Inflammatory macrophage treated with lipopolysaccharide for 4 hours (primary cell): ENCODE measurements around the gene DAB2IP.

Experiments used
- DNase-seq: peaks from one replicate; pipeline ENCODE4 v3.0.0-alpha.2; 2020

DAB2IP gene

GRCh38 chr9:121766081-121766683, 114.7 kb downstream of the DAB2IP start:
- no peak for DNase-seq

GRCh38 chr9:121767171-121767769, 115.8 kb downstream of the DAB2IP start:
- DNase-seq, result no peak

- DNase-seq, result no peak
Observed at GRCh38 chr9:121768416-121769015, 117.1 kb downstream of the DAB2IP start.

- DNase-seq, result no peak
Observed at GRCh38 chr9:121769939-121770338, 118.5 kb downstream of the DAB2IP start.

GRCh38 chr9:121770415-121771273, 119.2 kb downstream of the DAB2IP start:
- DNase-seq, result no peak

GRCh38 chr9:121771418-121771817, 120.0 kb downstream of the DAB2IP start:
- DNase-seq, result no peak

GRCh38 chr9:121771851-121772599, 120.6 kb downstream of the DAB2IP start:
- DNase-seq, result no peak

- no peak for DNase-seq
Observed at GRCh38 chr9:121772600-121773285, 121.3 kb downstream of the DAB2IP start.

GRCh38 chr9:121773286-121773953, 122.0 kb downstream of the DAB2IP start:
- no peak for DNase-seq

GRCh38 chr9:121773954-121774714, 122.7 kb downstream of the DAB2IP start:
- no peak for DNase-seq

GRCh38 chr9:121774715-121775613, 123.5 kb downstream of the DAB2IP start:
- DNase-seq, result no peak

- DNase-seq, result no peak
Observed at GRCh38 chr9:121776001-121776738, 124.7 kb downstream of the DAB2IP start.

GRCh38 chr9:121776739-121777637, 125.6 kb downstream of the DAB2IP start:
- DNase-seq, result no peak

GRCh38 chr9:121778252-121779225, 127.1 kb downstream of the DAB2IP start:
- no peak for DNase-seq

GRCh38 chr9:121779381-121780117, 128.1 kb downstream of the DAB2IP start:
- no peak for DNase-seq
